Skeletal muscle tissue (tissue), 4 donors: Measurements from ENCODE around the gene POLA1. TPM values are rescaled to one million over a fixed set of nuclear protein-coding genes. Genes with fewer than 3 reads are reported as not detected.
A peak's percentile ranks its signal among the peaks of the same experiment; 100 is the strongest.

Experiments
- H3K27ac ChIP-seq: one replicate; pipeline ENCODE4 v1.7.0; 2013; ENCODE audit warnings: mild to moderate bottlenecking, low read depth, low read length, inconsistent platforms
- H3K27me3 ChIP-seq, 3 donors: one replicate each; pipeline ENCODE4 v1.7.0; 2013; ENCODE audit warnings: low read length in 3 of 3; ENCODE audit not compliant: control insufficient read depth in 3 of 3, insufficient read depth in 3 of 3
- H3K36me3 ChIP-seq, 3 donors: one replicate each; pipeline ENCODE4 v1.7.0; 2013; ENCODE audit warnings: low read length in 3 of 3; ENCODE audit not compliant: control insufficient read depth in 3 of 3, insufficient read depth in 3 of 3
- H3K4me1 ChIP-seq, 3 donors: one replicate each; pipeline ENCODE4 v1.7.0; 2013; ENCODE audit warnings: low read length in 3 of 3, mild to moderate bottlenecking in 3 of 3; ENCODE audit not compliant: control insufficient read depth in 3 of 3, insufficient read depth in 3 of 3
- H3K4me3 ChIP-seq, 3 donors: one replicate each; pipeline ENCODE4 v1.7.0; 2013; ENCODE audit warnings: low read length in 3 of 3
- H3K9ac ChIP-seq, 3 donors: one replicate each; pipeline ENCODE4 v1.7.0; 2013; ENCODE audit warnings: low read length in 3 of 3, mild to moderate bottlenecking in 3 of 3, moderate library complexity in 2 of 3, low read depth in 1 of 3
- H3K9me3 ChIP-seq, 3 donors: one replicate each; pipeline ENCODE4 v1.7.0; 2013; ENCODE audit warnings: low read length in 3 of 3; ENCODE audit not compliant: control insufficient read depth in 3 of 3
- total RNA-seq: library from RNA; depleted of rRNA; stranded (reverse); fragments of >200 nt; gene quantifications from one replicate; pipeline ENCODE4 v1.2.3, GENCODE V29; 2014
- donor health status: Osteomylitis.

POLA1 gene
- total RNA-seq, 1 donor from 2014 or later = 63.2 TPM

DNA sequence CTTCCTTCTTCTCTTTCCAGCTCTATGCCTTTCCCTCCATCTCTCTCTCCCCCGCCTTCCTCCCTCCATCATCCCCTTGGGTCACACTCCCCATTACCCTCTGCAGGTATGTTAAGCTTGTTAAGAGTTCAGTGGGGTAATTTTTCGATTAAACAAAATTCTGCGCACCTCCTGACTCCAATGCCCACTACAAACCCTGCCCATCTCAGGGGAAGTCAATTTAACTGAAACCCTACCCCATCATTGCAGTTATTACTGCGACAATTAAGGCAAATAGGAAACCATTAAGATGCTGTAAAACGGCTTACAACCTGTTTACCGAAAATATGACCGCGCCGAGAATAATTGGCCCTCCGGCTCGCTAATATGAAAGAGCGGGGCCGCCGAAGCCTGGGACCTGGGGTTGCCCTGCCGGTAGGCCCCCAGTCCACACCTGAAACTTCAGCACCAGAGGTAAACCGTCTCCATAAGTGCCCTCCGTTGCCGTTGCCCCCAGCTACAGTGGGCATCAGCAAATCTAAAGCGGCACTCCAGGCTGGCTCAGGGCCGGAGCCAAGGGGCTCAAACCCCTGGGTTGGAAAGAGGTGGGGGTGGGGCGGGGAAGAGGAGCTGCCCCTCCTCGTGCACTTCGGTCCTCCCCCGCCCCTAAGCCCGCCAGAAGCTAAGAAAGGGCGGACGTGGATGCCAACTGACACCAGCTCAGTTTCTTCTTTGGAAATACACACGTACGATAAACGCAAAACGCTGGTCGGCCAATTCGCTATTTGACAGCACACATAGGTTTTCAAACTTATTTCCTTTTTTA, 317.3 kb downstream of the POLA1 start:
- peak overlapping the region; percentile 91 for H3K27ac ChIP-seq
- peaks cover 0 to 31% (median 15%) of the 10 kb centered on the region in 3 donors for H3K27me3 ChIP-seq
- peaks cover 7 to 15% (median 15%) of the 10 kb centered on the region in 3 donors for H3K4me1 ChIP-seq
- peak overlapping the region; percentile 31 to 80 (median 66) for H3K4me3 ChIP-seq
- no peaks in the 10 kb centered on the region for H3K9me3 ChIP-seq
- H3K36me3 ChIP-seq = peaks cover 0 to 2% (median 0%) of the 10 kb centered on the region in 3 donors
- H3K9ac ChIP-seq = peak overlapping the region; percentile 80 to 85 (median 84)

DNA sequence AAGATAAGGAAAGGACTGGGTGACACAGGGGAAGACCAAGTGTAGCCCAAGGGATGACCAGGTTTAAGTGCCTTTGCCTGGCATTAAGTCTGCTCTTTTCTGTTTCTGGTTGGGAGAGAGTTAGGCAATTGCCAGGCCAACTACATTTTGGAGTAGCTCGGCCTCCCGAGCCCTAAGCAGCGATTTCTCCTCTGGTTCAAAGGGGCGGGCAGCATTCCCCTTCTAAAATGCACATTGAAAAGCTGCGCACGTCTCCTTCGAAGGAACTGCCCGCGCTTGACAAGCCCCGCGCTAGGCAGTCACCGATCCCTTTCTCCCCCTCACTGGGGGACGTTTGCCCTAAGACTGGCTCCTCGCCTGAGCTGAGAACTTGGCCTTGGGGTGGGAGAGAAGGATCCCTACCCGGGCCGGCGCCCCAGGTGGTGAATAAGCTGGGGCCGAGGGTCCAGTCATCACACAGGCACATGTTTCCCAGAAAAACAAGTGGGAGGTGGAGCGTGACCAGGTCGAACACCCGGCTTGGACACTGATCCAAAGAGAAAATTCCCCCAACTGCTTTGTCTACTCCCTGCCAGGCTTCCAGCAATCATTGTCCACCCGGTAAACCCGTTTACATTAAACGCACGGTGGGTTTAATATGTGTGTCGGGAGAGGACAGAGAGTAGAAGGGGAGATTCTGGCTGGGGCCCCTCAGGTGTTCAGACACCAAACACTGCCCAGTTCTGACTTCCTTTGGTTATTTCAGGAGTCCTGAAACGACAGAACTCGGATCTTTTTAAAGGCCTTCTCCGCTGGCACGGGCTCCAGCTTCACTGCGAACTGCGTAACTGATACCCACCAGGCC, 318.1 kb downstream of the POLA1 start:
- Histone ChIP-seq H3K4me3 (peak overlapping the region; percentile 54 to 80 (median 66)), H3K9ac (peak overlapping the region; percentile 80 to 85 (median 84)), H3K9me3 (no peaks in the 10 kb centered on the region), H3K27ac (peak overlapping the region; percentile 91), H3K4me1 (peaks cover 7 to 14% (median 12%) of the 10 kb centered on the region in 3 donors), H3K27me3 (peaks cover 0 to 34% (median 22%) of the 10 kb centered on the region in 3 donors), H3K36me3 (peaks cover 0 to 2% (median 0%) of the 10 kb centered on the region in 3 donors)

- H3K27me3 ChIP-seq = peaks cover 2 to 38% (median 24%) of the 10 kb centered on the region in 3 donors
- H3K36me3 ChIP-seq = peaks cover 0 to 2% (median 0%) of the 10 kb centered on the region in 3 donors
- H3K4me3 ChIP-seq = peak overlapping the region in 2 of 3 donors; percentile 72 to 80
- peaks cover 7 to 16% (median 12%) of the 10 kb centered on the region in 3 donors for H3K4me1 ChIP-seq
- peak overlapping the region in 2 of 3 donors; percentile 84 to 85 for H3K9ac ChIP-seq
- no peaks in the 10 kb centered on the region for H3K9me3 ChIP-seq
- H3K27ac ChIP-seq = peak overlapping the region; percentile 91
Observed at GRCh38 chrX:25012433-25012735, 318.7 kb downstream of the POLA1 start.

DNA sequence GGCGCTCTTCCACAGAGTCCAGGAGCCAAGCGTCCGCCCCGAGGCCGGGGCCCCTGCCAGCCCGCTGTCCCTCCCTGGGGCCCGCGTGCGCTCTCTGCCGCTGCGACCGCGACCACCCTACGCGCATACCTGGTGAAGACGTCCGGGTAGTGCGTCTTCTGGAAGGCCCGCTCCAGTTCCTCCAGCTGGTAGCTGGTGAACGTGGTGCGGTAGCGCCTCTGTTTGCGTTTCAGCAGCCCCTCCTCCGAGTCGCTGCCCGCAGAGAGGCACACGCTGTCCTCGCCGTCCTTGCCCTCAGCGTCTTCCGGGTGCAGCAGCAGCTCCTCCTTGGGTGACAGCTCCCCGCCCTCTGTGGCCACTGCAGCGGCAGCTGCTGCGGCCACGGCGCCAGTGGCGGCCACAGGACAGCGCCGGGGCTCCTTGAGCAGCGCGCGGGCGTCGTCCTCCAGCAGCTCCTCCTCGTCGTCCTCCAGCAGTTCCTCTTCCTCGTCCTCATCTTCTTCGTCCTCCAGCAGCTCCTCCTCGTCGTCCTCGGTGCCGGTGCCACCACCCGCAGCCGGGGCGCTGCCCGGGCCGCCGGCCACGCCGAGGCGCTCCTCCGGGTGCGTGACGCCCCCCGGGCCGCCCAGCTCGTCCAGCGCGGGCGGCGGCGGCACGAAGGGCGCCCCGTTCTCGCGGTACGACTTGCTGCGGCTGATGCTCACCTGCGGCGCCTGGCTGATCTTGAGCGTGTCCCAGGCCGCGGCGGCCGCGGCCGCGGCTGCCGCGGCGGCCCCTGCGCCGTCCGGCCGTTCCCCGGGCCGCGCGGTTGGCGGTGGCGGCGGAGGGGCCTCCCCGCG, 319.3 kb downstream of the POLA1 start:
- Histone ChIP-seq H3K27me3 (peaks cover 8 to 40% (median 24%) of the 10 kb centered on the region in 3 donors), H3K9ac (peak overlapping the region; percentile 57 to 85 (median 84)), H3K4me1 (peaks cover 7 to 20% (median 15%) of the 10 kb centered on the region in 3 donors), H3K27ac (peak overlapping the region; percentile 91), H3K4me3 (peak overlapping the region; percentile 61 to 80 (median 72)), H3K36me3 (peaks cover 0 to 2% (median 0%) of the 10 kb centered on the region in 3 donors), H3K9me3 (no peaks in the 10 kb centered on the region)

DNA sequence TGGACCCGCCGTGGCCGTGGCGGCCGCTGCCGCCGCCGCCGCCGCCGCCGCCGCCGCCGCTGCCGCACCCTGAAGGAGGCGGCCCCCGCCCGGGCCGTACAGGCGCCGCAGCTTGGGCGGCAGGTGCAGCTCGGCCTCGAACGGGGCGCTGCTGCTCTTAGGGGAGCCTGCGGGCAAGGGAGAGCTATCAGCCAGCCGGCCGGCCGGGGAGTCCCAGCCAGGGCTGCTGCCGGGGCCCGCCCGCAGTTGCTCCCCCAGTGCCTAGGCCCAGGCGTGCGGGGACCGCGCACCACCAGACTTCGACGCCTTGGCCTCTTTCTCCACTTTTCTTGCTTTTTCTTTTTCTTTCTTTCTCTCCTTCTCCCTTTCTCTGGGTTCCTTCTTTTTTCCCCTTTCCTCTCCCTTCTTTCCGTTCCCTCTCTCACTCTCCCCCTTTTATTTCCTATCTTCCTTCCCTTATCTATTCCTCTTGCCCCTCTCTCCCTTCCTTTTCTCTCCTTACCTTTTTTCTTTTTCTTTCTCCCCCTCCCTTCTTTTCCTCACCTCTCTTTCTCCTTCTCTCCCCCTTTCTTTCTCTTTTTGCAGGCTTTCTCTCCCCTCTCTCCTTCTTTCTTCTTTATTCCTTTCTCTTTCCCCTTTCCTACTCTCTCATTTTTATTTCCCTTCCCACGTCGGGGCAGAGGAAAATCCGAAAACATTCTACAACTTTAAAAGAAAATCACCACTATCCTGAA, 320.1 kb downstream of the POLA1 start:
- Histone ChIP-seq H3K4me3 (peak overlapping the region; percentile 4 to 66 (median 48)), H3K9ac (peak overlapping the region; percentile 43 to 84 (median 62)), H3K9me3 (no peaks in the 10 kb centered on the region), H3K36me3 (peaks cover 0 to 2% (median 0%) of the 10 kb centered on the region in 3 donors), H3K27ac (peak overlapping the region; percentile 42), H3K27me3 (peaks cover 9 to 44% (median 24%) of the 10 kb centered on the region in 3 donors), H3K4me1 (peaks cover 7 to 20% (median 15%) of the 10 kb centered on the region in 3 donors)

DNA sequence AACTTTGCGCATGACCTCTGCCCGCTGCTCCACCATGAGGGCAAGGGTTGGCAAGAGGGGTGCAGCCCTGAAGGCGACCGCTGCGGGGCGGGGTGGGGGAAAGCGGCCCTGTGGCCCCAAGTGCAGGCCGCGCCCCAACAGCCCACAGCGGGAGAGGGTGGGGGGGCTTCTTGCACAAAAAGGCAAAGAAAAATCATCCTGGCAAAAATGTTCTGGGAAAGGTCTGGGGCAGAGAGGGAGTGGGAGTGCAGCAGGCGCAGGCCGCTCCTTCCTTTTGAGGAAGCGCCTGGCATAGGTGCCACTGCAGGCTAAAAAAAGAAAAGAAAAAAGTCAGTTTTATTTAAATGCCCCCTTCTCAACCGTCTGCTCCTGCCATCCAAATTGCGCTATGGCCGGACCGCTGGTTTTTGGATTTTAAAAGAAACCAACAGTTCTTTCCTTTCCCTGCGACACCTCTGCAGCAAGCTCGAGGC, 320.7 kb downstream of the POLA1 start:
- Histone ChIP-seq H3K4me3 (peak overlapping the region; percentile 4 to 66 (median 52)), H3K27ac (peak overlapping the region; percentile 42), H3K27me3 (peaks cover 15 to 43% (median 23%) of the 10 kb centered on the region in 3 donors)

DNA sequence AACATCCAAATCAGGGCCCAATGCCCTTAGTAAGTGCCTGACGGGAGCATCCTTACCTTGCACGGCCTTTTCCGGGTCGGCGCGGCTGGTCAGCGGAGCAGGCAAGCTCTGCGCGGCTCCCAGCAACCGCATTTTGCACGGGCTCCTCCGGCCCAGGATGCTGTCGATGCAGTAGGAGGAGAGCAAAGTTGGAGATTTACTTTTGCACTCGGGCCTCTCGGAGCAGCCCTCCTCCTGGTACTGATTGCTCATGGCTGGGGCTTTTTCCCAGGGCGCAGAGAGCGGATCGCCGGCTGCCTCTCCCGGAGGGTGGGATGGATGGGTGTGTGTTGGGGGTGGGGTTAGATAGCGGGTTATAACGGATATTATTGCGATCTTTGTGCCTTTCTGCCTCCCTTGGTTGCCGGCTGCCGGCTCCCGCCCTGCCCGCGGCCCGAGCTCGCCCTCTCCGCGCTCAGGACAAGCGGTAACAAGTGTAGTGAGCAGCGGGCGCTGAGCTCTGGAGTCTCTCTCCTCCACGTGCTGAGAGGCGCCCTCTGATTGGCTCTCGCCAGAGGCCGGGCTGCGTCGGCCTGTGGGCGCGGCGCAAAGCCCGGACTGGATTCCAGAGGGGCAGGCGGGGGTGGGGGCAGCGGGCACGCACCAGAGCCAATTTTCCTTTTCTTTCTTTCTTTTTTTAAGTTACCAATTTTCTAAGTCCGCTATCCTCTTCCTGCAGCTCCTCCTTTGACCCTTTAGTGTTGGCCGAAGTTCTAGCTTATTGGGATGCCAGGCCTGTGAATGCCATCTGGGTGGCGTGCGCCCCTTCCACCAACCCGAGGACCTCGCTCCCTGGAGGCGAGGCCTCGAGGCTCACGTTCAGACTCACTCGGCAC, 322.0 kb downstream of the POLA1 start, which contains the start of gene ARX:
TSS of gene ARX (minus strand) at position 480 of the 875 bp plus-strand sequence. CDS start at position 252, 228 bp downstream.
- Histone ChIP-seq H3K27me3 (peaks cover 28 to 52% (median 28%) of the 10 kb centered on the region in 3 donors), H3K27ac (peak within 1 kb of the TSS; percentile 54), H3K4me3 (peak within 1 kb of the TSS; percentile 57 to 73 (median 65)), H3K9me3 (no peaks in the 10 kb centered on the region), H3K4me1 (peaks cover 4 to 13% (median 13%) of the 10 kb centered on the region in 3 donors), H3K9ac (peak within 1 kb of the TSS in 2 of 3 donors; percentile 65 to 84), H3K36me3 (no peaks in the 10 kb centered on the region)

More for the DNA sequence above, 320.7 kb downstream of the POLA1 start:
- Histone ChIP-seq H3K9me3 (no peaks in the 10 kb centered on the region), H3K4me1 (peaks cover 7 to 19% (median 14%) of the 10 kb centered on the region in 3 donors), H3K9ac (peak overlapping the region in 2 of 3 donors; percentile 43 to 84), H3K36me3 (peaks cover 0 to 2% (median 0%) of the 10 kb centered on the region in 3 donors)

DNA sequence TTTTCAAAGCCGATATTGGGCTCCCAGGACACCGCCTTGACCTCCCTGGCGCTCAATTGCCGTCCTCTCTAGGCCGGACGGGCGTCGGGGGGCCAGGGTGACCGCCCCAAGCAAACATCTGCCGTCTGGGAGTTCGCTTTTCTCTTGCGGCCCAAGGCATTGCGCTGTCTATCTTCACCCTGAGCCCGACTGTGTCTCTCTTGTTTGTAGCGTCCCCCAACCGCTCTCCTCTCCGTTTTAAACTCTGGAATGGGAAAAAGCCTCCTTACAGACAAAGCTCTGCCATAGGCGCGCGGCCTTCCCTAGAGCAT, 322.6 kb downstream of the POLA1 start:
- Histone ChIP-seq H3K4me3 (no peak overlapping the region), H3K36me3 (no peaks in the 10 kb centered on the region), H3K27ac (no peak overlapping the region), H3K27me3 (peaks cover 29 to 58% (median 34%) of the 10 kb centered on the region in 3 donors), H3K9ac (no peak overlapping the region), H3K4me1 (peaks cover 2 to 13% (median 12%) of the 10 kb centered on the region in 3 donors), H3K9me3 (no peaks in the 10 kb centered on the region)
